HUES6 (cell line): ENCODE measurements around the gene HIP1R.

Source experiments
- H3K27ac ChIP-seq: 2 replicates; pipeline ENCODE4 v1.7.0; 2013; ENCODE audit warnings: low read depth, mild to moderate bottlenecking, low read length, inconsistent platforms
- H3K27me3 ChIP-seq: 2 replicates; pipeline ENCODE4 v1.6.1; 2013; ENCODE audit warnings: low read length; ENCODE audit not compliant: control insufficient read depth, insufficient read depth
- H3K36me3 ChIP-seq: 2 replicates; pipeline ENCODE4 v1.6.1; 2013; ENCODE audit warnings: low read length; ENCODE audit not compliant: control insufficient read depth, insufficient read depth
- H3K4me1 ChIP-seq: 2 replicates; pipeline ENCODE4 v1.6.1; 2013; ENCODE audit warnings: low read length; ENCODE audit not compliant: control insufficient read depth, insufficient read depth
- H3K4me3 ChIP-seq: 2 replicates; pipeline ENCODE4 v1.5.1; 2013; ENCODE audit warnings: low read depth, low read length
- H3K9ac ChIP-seq: one replicate; pipeline ENCODE4 v1.6.1; 2013; ENCODE audit warnings: mild to moderate bottlenecking, low read length
- H3K9me3 ChIP-seq: 2 replicates; pipeline ENCODE4 v1.6.1; 2013; ENCODE audit warnings: low read depth, low read length; ENCODE audit not compliant: control insufficient read depth, insufficient read depth

Gene HIP1R

DNA sequence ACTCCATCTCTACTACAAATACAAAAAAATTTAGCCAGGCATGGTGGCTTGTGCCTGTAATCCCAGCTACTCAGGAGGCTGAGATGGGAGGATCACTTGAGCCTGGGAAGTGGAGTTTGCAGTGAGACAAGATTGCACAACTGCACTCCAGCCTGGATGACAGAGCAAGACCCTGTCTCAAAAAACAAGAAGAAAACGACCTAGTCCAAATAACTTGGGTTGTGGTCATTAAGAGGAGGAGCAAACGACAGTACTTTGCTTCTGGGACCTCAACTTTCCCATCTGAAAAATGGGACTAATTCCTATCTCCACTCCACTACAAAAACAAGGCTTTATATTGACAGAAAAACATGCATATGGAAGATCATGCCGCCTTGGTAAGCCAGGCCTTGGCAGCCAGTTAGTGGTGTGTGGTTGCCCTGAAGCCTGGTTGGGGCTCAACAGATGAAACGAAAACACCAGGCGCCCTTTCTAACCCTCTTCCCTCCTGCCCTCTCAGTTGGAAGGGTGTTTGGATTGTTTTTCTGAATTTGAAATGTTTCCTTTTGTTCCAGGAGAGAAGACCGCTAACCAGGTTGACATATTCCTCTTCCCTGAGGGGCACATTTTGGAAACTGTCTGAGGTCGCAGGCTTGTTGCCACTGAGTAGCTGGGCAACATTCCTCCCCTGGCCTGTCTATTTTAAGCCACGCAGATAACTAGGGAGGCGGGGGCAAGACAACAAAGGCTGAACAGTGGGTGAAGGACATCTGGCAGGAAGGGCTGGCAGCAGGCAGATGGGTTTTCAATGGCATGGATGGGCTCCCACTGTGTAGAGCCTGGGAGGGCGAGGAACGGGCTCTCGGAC, 74.4 kb downstream of the HIP1R start:
- Histone ChIP-seq H3K9ac (no peak overlapping the region), H3K4me1 (peaks cover 8% of the 10 kb centered on the region), H3K27ac (no peak overlapping the region), H3K36me3 (no peaks in the 10 kb centered on the region), H3K4me3 (no peak overlapping the region), H3K9me3 (no peaks in the 10 kb centered on the region), H3K27me3 (no peaks in the 10 kb centered on the region; the same call in 1 of the 2 replicates)
